Measurements from ENCODE around the gene MT1F. TPM values are rescaled to one million over a fixed set of nuclear protein-coding genes. Genes with fewer than 3 reads are reported as not detected.
"Not testable (repeated sequence)": the region's sequence is repeated elsewhere in the genome, so short reads cannot be mapped to it uniquely, and the experiment has no call there.

The MT1F gene
- polyA plus RNA-seq, 1 donor from 2014 or later = 1.8 TPM

DNA sequence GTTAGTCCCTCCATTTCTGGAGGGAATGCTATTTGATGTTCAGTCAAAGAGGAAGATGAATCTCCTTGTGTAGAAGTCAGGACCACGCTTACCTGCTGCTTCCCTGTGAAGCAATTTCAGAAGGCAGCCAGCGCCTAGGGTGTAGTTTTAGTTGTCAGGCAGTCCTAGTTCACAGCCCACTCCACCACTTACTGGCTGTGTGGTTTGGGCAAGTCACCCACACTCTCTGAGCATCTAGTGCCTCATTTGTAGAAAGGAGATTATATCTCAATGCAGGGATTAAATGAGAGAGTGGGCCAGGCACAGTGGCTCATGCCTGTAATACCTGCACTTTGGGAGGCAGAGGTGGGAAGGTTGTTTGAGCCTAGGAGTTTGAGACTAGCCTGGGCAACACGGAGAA, 14.4 kb downstream of the MT1F start:
- not testable (repeated sequence) for H3K27ac ChIP-seq (ENCODE audit: low read length); H2AFZ ChIP-seq (ENCODE audit: low read depth, low read length); H3F3A ChIP-seq (ENCODE audit: insufficient read depth, low read length, poor library complexity, severe bottlenecking); H3K9ac ChIP-seq (ENCODE audit: low read length); H3K36me3 ChIP-seq (ENCODE audit: insufficient read depth, low read length); H3K9me2 ChIP-seq (ENCODE audit: insufficient read depth, low read length); H4K20me1 ChIP-seq (ENCODE audit: insufficient read depth); H3K4me3 ChIP-seq (ENCODE audit: low read length); H3K9me3 ChIP-seq (ENCODE audit: low read length); H3K4me2 ChIP-seq (ENCODE audit: low read length); H3K79me2 ChIP-seq (replicated peaks; ENCODE audit: insufficient read depth, low read length)
- H3K27me3 ChIP-seq (ENCODE audit: insufficient read depth, low read depth, low read length) = peaks cover 93% of the 10 kb centered on the region

- H3K4me3 ChIP-seq (ENCODE audit: low read length) = no peak overlapping the region
Measured at GRCh38 chr16:56672761-56673536, 15.2 kb downstream of the MT1F start.

More at GRCh38 chr16:56672761-56673536, 15.2 kb downstream of the MT1F start:
- H3K9me3 ChIP-seq (ENCODE audit: low read length) = no peaks in the 10 kb centered on the region
- H3K9ac ChIP-seq (ENCODE audit: low read length) = no peak overlapping the region
- no peaks in the 10 kb centered on the region for H3K79me2 ChIP-seq (replicated peaks; ENCODE audit: insufficient read depth, low read length)
- H4K20me1 ChIP-seq (ENCODE audit: insufficient read depth) = no peaks in the 10 kb centered on the region
- no peaks in the 10 kb centered on the region for H3K36me3 ChIP-seq (ENCODE audit: insufficient read depth, low read length)
- no peak overlapping the region for H3K4me2 ChIP-seq (ENCODE audit: low read length)
- no peaks in the 10 kb centered on the region for H3K9me2 ChIP-seq (ENCODE audit: insufficient read depth, low read length)
- no peaks in the 10 kb centered on the region for H3F3A ChIP-seq (ENCODE audit: insufficient read depth, low read length, poor library complexity, severe bottlenecking)
- H3K27ac ChIP-seq (ENCODE audit: low read length) = no peak overlapping the region
- TF ChIP-seq MXI1 (conservative IDR thresholded peaks at IDR 0.05; ENCODE audit: poor library complexity, severe bottlenecking) (no peak), EZH2 (IDR thresholded peaks at IDR 0.05; ENCODE audit: borderline replicate concordance, insufficient read depth, low read length, poor library complexity, severe bottlenecking) (no peak), EP300 (conservative IDR thresholded peaks at IDR 0.05; ENCODE audit: poor library complexity, severe bottlenecking) (no peak), POLR2AphosphoS5 (IDR thresholded peaks at IDR 0.05) (no peak), TAF1 (IDR thresholded peaks at IDR 0.05; ENCODE audit: low read depth) (no peak), SMC3 (conservative IDR thresholded peaks at IDR 0.05; ENCODE audit: poor library complexity) (no peak), RAD21 (conservative IDR thresholded peaks at IDR 0.05) (no peak), CTCF (IDR thresholded peaks at IDR 0.05; ENCODE audit: poor library complexity, severe bottlenecking) (no peak), REST (IDR thresholded peaks at IDR 0.05; ENCODE audit: borderline replicate concordance) (no peak)
- H3K27me3 ChIP-seq (ENCODE audit: insufficient read depth, low read depth, low read length) = peaks cover 93% of the 10 kb centered on the region
- H2AFZ ChIP-seq (ENCODE audit: low read depth, low read length) = no peak overlapping the region

Data from neural cell (in vitro differentiated cells).